A673 (cell line): ENCODE measurements around the gene NPVF.

ENCODE experiments used
- CTCF ChIP-seq: fragments of 300-800, 200-600 bp; sonication (generic); conservative IDR thresholded peaks from 2 replicates; pipeline ENCODE4 v1.5.1; 2017; ENCODE audit warnings: low read depth, mild to moderate bottlenecking, antibody characterized with exemption, low read length, moderate library complexity, mixed read lengths
- EZH2 ChIP-seq: fragments of 200-600 bp; sonication (generic); IDR thresholded peaks from 2 replicates; pipeline ENCODE4 v1.6.1; 2017; ENCODE audit warnings: borderline replicate concordance, low read depth, mild to moderate bottlenecking, mixed read lengths, antibody characterized with exemption, low read length; ENCODE audit not compliant: poor library complexity, severe bottlenecking

GRCh38 chr7:25244254-25245033 is 16.2 kb upstream of the NPVF start:
- TF ChIP-seq CTCF (no peak), EZH2 (no peak)
